MM.1S (cell line): ENCODE data around the gene ZSCAN5A.
A peak's percentile ranks its signal among the peaks of the same experiment; 100 is the strongest.

ENCODE experiments used
- DNase-seq: peaks from one replicate; pipeline ENCODE4 v3.0.0-alpha.2; 2015
- H2AFZ ChIP-seq: fragments of 300-600 bp; sonication (generic); 2 replicates; pipeline ENCODE4 v1.6.0; 2016; ENCODE audit warnings: antibody characterized with exemption, low read length
- H3F3A ChIP-seq: fragments of 300-600 bp; sonication (generic); 2 replicates; pipeline ENCODE4 v1.6.1; 2016; ENCODE audit warnings: mild to moderate bottlenecking, antibody characterized with exemption, low read length, moderate library complexity, mixed read lengths; ENCODE audit not compliant: insufficient read depth
- H3K27ac ChIP-seq: fragments of 300-600 bp; sonication (generic); 2 replicates; pipeline ENCODE4 v1.5.1; 2016; ENCODE audit warnings: mild to moderate bottlenecking, low read length
- H3K27me3 ChIP-seq: fragments of 300-600 bp; sonication (generic); replicated peaks from 2 replicates; pipeline ENCODE4 v1.6.0; 2016; ENCODE audit warnings: low read length; ENCODE audit not compliant: insufficient read depth
- H3K36me3 ChIP-seq: fragments of 300-600 bp; sonication (generic); replicated peaks from 2 replicates; pipeline ENCODE4 v1.6.1; 2016; ENCODE audit warnings: mild to moderate bottlenecking, low read length, mixed read lengths; ENCODE audit not compliant: insufficient read depth
- H3K4me1 ChIP-seq: fragments of 300-600 bp; sonication (generic); 2 replicates; pipeline ENCODE4 v1.6.1; 2016; ENCODE audit warnings: low read length, mixed read lengths
- H3K4me2 ChIP-seq: fragments of 300-600 bp; sonication (generic); 2 replicates; pipeline ENCODE4 v1.6.0; 2016; ENCODE audit warnings: low read depth, low read length
- H3K4me3 ChIP-seq: fragments of 300-600 bp; sonication (generic); 2 replicates; pipeline ENCODE4 v1.5.1; 2016; ENCODE audit warnings: low read length, mixed read lengths
- H3K79me2 ChIP-seq: fragments of 300-600 bp; sonication (generic); 2 replicates; pipeline ENCODE4 v1.6.1; 2016; ENCODE audit warnings: mixed run types, low read length, mixed read lengths
- H3K9ac ChIP-seq: fragments of 300-600 bp; sonication (generic); 2 replicates; pipeline ENCODE4 v1.6.1; 2016; ENCODE audit warnings: low read length, mixed read lengths
- H3K9me2 ChIP-seq: fragments of 300-600 bp; sonication (generic); replicated peaks from 2 replicates; pipeline ENCODE4 v1.6.1; 2016; ENCODE audit warnings: mild to moderate bottlenecking, low read length, mixed read lengths; ENCODE audit not compliant: insufficient read depth
- H3K9me3 ChIP-seq: fragments of 300-600 bp; sonication (generic); replicated peaks from 2 replicates; pipeline ENCODE4 v1.6.1; 2016; ENCODE audit warnings: mild to moderate bottlenecking, low read length, mixed read lengths; ENCODE audit not compliant: insufficient read depth
- H4K20me1 ChIP-seq: fragments of 300-600 bp; sonication (generic); 2 replicates; pipeline ENCODE4 v1.6.1; 2016; ENCODE audit warnings: mild to moderate bottlenecking, low read length, moderate library complexity, mixed read lengths; ENCODE audit not compliant: insufficient read depth
- CTCF ChIP-seq: fragments of 300-600 bp; sonication (generic); IDR thresholded peaks from 2 replicates; pipeline ENCODE4 v1.5.1; 2016; ENCODE audit warnings: antibody characterized with exemption, low read length, mixed read lengths
- EZH2 ChIP-seq: fragments of 300-600 bp; sonication (generic); optimal IDR thresholded peaks from 2 replicates; pipeline ENCODE3; 2017; ENCODE audit warnings: low read depth, mild to moderate bottlenecking, antibody characterized with exemption, low read length, mixed read lengths
- EZH2phosphoT487 ChIP-seq: fragments of 300-600 bp; sonication (generic); IDR thresholded peaks from 2 replicates; pipeline ENCODE4 v1.6.1; 2018; ENCODE audit warnings: antibody characterized with exemption, low read length

Gene ZSCAN5A

GRCh38 chr19:56355517-56355916 is 40.9 kb upstream of the ZSCAN5A start:
- no peaks in the 10 kb centered on the region for H3K79me2 ChIP-seq
- H3K9ac ChIP-seq: no peak overlapping the region
- H2AFZ ChIP-seq: no peak overlapping the region
- no peak for TF ChIP-seq EZH2
- no peak for TF ChIP-seq CTCF
- no peak for TF ChIP-seq EZH2phosphoT487
- H3K4me2 ChIP-seq: no peak overlapping the region
- no peak for DNase-seq
- no peaks in the 10 kb centered on the region for H3K36me3 ChIP-seq
- no peaks in the 10 kb centered on the region for H3K9me2 ChIP-seq
- H3K27ac ChIP-seq: no peak overlapping the region
- no peaks in the 10 kb centered on the region for H3K4me1 ChIP-seq
- no peaks in the 10 kb centered on the region for H4K20me1 ChIP-seq
- H3K27me3 ChIP-seq: peaks cover 8% of the 10 kb centered on the region; the same call in 1 of the 2 replicates
- no peaks in the 10 kb centered on the region for H3F3A ChIP-seq
- no peaks in the 10 kb centered on the region for H3K9me3 ChIP-seq
- no peak overlapping the region for H3K4me3 ChIP-seq

- peaks cover 36% of the 10 kb centered on the region for H3K27me3 ChIP-seq
- H3K4me2 ChIP-seq: no peak overlapping the region
- no peaks in the 10 kb centered on the region for H3K9me3 ChIP-seq
- H3K9ac ChIP-seq: no peak overlapping the region
- H2AFZ ChIP-seq: no peak overlapping the region
- no peak overlapping the region for H3K27ac ChIP-seq
- no peaks in the 10 kb centered on the region for H3K4me1 ChIP-seq
- H3K36me3 ChIP-seq: no peaks in the 10 kb centered on the region
- TF ChIP-seq EZH2 (no peak), CTCF (no peak), EZH2phosphoT487 (no peak)
- no peak overlapping the region for H3K4me3 ChIP-seq
- H3F3A ChIP-seq: no peaks in the 10 kb centered on the region
- no peaks in the 10 kb centered on the region for H3K79me2 ChIP-seq
- H3K9me2 ChIP-seq: no peaks in the 10 kb centered on the region
- H4K20me1 ChIP-seq: no peaks in the 10 kb centered on the region
- no peak for DNase-seq
These were observed 36.6 kb upstream of the ZSCAN5A start for GRCh38 chr19:56351208-56351607.

- Histone ChIP-seq H3F3A (no peaks in the 10 kb centered on the region), H3K4me3 (no peak overlapping the region), H3K9me3 (no peaks in the 10 kb centered on the region), H3K9ac (no peak overlapping the region), H2AFZ (no peak overlapping the region), H3K4me2 (no peak overlapping the region), H4K20me1 (no peaks in the 10 kb centered on the region), H3K4me1 (no peaks in the 10 kb centered on the region), H3K36me3 (no peaks in the 10 kb centered on the region), H3K27ac (no peak overlapping the region), H3K27me3 (peaks cover 43% of the 10 kb centered on the region), H3K79me2 (no peaks in the 10 kb centered on the region), H3K9me2 (no peaks in the 10 kb centered on the region)
- TF ChIP-seq EZH2: no peak
- TF ChIP-seq EZH2phosphoT487: no peak
- peak; percentile 79 for TF ChIP-seq CTCF
- peak; percentile 63 for DNase-seq
These were observed 35.9 kb upstream of the ZSCAN5A start for GRCh38 chr19:56350416-56351045.
